HCT116 (cell line): ENCODE data around the gene EDN2.

Experiments
- CEBPB ChIP-seq: IDR thresholded peaks from 2 replicates; pipeline ENCODE4 v1.6.1; 2012; ENCODE audit warnings: low read depth
- EGR1 ChIP-seq: IDR thresholded peaks from 2 replicates; pipeline ENCODE4 v1.6.1; 2012; ENCODE audit warnings: low read depth
- ELF1 ChIP-seq: IDR thresholded peaks from 2 replicates; pipeline ENCODE4 v1.6.1; 2012; ENCODE audit warnings: low read depth, borderline replicate concordance
- EZH2 ChIP-seq: fragments of 200-600 bp; sonication (generic); IDR thresholded peaks from 2 replicates; pipeline ENCODE4 v1.6.1; 2017; ENCODE audit warnings: antibody characterized with exemption, mixed run types
- EZH2phosphoT487 ChIP-seq: fragments of 200-600 bp; IDR thresholded peaks from 2 replicates; pipeline ENCODE4 v1.6.1; 2018; ENCODE audit warnings: antibody characterized with exemption, borderline replicate concordance
- POLR2A ChIP-seq: IDR thresholded peaks from 2 replicates; pipeline ENCODE4 v1.7.0; 2011; ENCODE audit warnings: borderline replicate concordance; ENCODE audit not compliant: insufficient read depth, insufficient read length; ENCODE audit errors: extremely low read depth
- POLR2AphosphoS5 ChIP-seq: IDR thresholded peaks from 2 replicates; pipeline ENCODE4 v1.6.1; 2011; ENCODE audit warnings: mild to moderate bottlenecking, low read depth, low read length, moderate library complexity
- SIN3A ChIP-seq: IDR thresholded peaks from 2 replicates; pipeline ENCODE4 v1.6.1; 2012; ENCODE audit warnings: low read depth
- SP1 ChIP-seq: IDR thresholded peaks from 2 replicates; pipeline ENCODE4 v1.6.1; 2012; ENCODE audit warnings: low read depth
- YY1 ChIP-seq: IDR thresholded peaks from 2 replicates; pipeline ENCODE4 v1.6.1; 2011; ENCODE audit warnings: low read length, low read depth, moderate library complexity, mild to moderate bottlenecking; ENCODE audit not compliant: insufficient replicate concordance; ENCODE audit errors: extremely low read depth
- ZNF274 ChIP-seq: fragments of 200-500 bp; sonication (Bioruptor generic); IDR thresholded peaks from 2 replicates; pipeline ENCODE4 v1.6.1; 2014; ENCODE audit warnings: mild to moderate bottlenecking, low read depth, low read length, inconsistent platforms
- TF ChIP-seq, protein P1 (sequence below), 3 experiments: fragments of 200-600 bp in 1 of 3; sonication (generic) in 1 of 3; IDR thresholded peaks in 2 of 3; conservative IDR thresholded peaks in 1 of 3; 2 replicates each; pipeline ENCODE4 v1.5.1; 2012 to 2017; ENCODE audit warnings: low read depth in 2 of 3, low read length in 2 of 3, antibody characterized with exemption in 1 of 3, borderline replicate concordance in 1 of 3, control low read depth in 1 of 3, mild to moderate bottlenecking in 1 of 3, mixed read lengths in 1 of 3, mixed run types in 1 of 3, moderate library complexity in 1 of 3; ENCODE audit not compliant: insufficient read depth in 1 of 3
- TF ChIP-seq, protein P2 (sequence below): IDR thresholded peaks from 2 replicates; pipeline ENCODE4 v1.6.1; 2011; ENCODE audit warnings: mild to moderate bottlenecking, low read length, moderate library complexity; ENCODE audit not compliant: insufficient replicate concordance; ENCODE audit errors: extremely low read depth
- TF ChIP-seq, protein P3 (sequence below): IDR thresholded peaks from 2 replicates; pipeline ENCODE4 v1.6.1; 2012

DNA sequence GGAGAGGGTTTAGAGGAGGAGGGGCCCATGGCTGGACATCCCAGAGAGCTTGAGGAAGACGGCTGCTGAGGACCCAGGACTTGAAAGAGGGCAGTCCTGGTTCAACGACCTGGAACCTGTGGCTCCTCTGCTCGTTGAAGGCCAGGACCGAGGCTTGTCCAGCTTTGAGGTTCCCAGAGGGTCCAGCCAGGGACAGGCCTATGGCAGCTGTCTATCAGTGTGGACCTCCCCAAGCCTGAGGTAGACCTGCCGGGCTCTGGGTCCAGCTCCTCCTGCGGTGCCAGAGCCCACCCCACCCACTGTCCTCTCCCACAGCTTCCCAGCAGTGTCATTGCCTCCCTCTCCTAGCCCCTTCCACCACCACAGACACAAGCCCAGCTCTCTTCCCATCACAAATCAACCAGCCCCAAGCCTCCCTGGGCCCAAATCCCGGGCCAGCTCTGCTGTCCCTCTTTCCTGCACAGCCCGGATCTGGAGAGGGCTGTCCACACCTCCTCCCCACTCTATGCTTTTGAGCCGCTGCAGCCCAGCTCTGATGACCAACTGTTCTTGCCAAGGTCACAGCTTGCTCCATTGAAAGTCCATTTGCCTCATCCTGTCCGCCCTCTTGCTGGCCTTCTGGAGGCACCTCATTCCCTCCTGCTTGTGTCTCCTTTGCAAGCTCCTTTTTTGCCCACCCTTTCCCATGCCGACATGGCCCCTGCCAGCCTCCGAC is 48.7 kb upstream of the EDN2 start:
- no peak for TF ChIP-seq ZNF274
- no peak for TF ChIP-seq EZH2phosphoT487
- TF ChIP-seq CEBPB, result no peak
- no peak for TF ChIP-seq POLR2A
- TF ChIP-seq EZH2, result no peak
- TF ChIP-seq, protein P1, sequence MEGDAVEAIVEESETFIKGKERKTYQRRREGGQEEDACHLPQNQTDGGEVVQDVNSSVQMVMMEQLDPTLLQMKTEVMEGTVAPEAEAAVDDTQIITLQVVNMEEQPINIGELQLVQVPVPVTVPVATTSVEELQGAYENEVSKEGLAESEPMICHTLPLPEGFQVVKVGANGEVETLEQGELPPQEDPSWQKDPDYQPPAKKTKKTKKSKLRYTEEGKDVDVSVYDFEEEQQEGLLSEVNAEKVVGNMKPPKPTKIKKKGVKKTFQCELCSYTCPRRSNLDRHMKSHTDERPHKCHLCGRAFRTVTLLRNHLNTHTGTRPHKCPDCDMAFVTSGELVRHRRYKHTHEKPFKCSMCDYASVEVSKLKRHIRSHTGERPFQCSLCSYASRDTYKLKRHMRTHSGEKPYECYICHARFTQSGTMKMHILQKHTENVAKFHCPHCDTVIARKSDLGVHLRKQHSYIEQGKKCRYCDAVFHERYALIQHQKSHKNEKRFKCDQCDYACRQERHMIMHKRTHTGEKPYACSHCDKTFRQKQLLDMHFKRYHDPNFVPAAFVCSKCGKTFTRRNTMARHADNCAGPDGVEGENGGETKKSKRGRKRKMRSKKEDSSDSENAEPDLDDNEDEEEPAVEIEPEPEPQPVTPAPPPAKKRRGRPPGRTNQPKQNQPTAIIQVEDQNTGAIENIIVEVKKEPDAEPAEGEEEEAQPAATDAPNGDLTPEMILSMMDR (IDR thresholded peaks at IDR 0.05 in 2 of 3, conservative IDR thresholded peaks at IDR 0.05 in 1 of 3; ENCODE audit: borderline replicate concordance in 1 of 3, insufficient read depth in 1 of 3, low read depth in 2 of 3, low read length in 2 of 3), result no peak
- TF ChIP-seq ELF1, result no peak
- TF ChIP-seq, protein P2, sequence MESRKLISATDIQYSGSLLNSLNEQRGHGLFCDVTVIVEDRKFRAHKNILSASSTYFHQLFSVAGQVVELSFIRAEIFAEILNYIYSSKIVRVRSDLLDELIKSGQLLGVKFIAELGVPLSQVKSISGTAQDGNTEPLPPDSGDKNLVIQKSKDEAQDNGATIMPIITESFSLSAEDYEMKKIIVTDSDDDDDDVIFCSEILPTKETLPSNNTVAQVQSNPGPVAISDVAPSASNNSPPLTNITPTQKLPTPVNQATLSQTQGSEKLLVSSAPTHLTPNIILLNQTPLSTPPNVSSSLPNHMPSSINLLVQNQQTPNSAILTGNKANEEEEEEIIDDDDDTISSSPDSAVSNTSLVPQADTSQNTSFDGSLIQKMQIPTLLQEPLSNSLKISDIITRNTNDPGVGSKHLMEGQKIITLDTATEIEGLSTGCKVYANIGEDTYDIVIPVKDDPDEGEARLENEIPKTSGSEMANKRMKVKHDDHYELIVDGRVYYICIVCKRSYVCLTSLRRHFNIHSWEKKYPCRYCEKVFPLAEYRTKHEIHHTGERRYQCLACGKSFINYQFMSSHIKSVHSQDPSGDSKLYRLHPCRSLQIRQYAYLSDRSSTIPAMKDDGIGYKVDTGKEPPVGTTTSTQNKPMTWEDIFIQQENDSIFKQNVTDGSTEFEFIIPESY, result no peak
- TF ChIP-seq SIN3A, result no peak
- TF ChIP-seq, protein P3, sequence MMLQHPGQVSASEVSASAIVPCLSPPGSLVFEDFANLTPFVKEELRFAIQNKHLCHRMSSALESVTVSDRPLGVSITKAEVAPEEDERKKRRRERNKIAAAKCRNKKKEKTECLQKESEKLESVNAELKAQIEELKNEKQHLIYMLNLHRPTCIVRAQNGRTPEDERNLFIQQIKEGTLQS, result no peak
- no peak for TF ChIP-seq YY1
- no peak for TF ChIP-seq POLR2AphosphoS5
- TF ChIP-seq EGR1, result no peak
- no peak for TF ChIP-seq SP1
